ELF-1 (cell line): ENCODE measurements around the gene DDX25.
"Not testable (repeated sequence)": the region's sequence is repeated elsewhere in the genome, so short reads cannot be mapped to it uniquely, and the experiment has no call there.

Experiments
- DNase-seq: peaks from one replicate; pipeline ENCODE4 v3.0.0-alpha.2; 2016; ENCODE audit warnings: low read depth, low spot score

The DDX25 gene

GRCh38 chr11:125904678-125905077 is 370 bp downstream of the DDX25 start:
- DNase-seq, result no peak

GRCh38 chr11:125910226-125910849 is 6.0 kb downstream of the DDX25 start:
- no peak for DNase-seq

- not testable (repeated sequence) for DNase-seq
Observed at GRCh38 chr11:125914601-125915000, 10.3 kb downstream of the DDX25 start.

DNA sequence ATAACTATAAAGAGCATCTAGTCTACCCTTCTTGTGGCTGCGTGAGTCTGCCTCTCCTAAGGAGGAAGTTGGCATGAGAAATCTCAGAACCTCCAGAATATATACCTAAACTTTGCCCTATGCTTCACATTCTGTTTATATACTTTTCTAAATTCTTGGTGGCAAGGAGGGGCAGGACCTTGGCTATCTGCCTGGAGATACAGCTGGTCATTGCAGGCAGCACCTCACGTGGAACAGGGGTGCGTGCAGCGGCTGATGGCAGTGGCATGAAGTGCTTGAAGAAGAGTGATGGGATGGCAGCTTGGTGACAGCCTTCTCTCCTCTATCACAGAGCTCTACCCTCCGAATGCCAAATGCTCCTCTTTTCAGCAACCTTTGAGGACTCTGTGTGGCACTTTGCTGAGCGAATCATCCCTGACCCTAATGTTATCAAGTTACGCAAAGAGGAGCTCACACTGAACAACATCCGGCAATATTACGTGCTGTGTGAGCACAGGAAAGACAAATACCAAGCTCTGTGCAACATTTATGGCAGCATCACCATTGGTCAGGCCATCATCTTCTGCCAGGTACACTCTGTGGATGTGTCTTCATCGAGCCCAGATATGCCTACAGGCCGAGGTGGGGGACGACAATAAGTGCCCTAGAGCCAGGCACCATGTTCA is 12.5 kb downstream of the DDX25 start:
- no peak for DNase-seq

DNA sequence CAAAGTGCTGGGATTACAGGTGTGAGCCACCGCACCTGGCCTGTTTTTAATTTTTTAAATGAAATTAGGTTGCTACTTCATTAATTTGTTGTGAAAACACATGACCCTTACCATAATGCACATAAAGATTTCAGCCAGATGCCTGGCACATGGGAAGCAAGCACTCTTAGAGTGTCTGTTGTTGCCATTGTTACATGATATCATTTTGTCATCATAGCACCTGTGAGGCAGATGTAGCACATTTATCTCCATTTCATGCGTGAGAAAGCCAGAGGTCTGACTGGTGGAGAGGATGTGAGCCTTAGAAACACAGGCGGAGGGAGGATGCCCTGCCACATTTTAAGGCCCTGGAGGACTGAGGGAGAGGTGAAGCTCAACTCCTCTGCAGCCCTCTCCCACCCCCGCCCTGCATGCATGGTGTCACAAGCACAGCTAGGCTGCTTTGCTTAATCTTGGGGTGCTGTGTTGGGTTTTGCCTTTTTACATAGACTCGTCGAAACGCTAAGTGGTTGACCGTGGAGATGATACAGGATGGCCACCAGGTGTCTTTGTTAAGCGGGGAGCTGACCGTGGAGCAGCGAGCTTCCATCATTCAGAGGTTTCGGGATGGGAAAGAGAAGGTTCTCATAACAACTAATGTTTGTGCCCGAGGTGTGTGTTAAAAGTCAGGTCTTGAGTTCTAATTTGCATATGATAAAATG is 14.0 kb downstream of the DDX25 start:
- DNase-seq, result no peak

DNA sequence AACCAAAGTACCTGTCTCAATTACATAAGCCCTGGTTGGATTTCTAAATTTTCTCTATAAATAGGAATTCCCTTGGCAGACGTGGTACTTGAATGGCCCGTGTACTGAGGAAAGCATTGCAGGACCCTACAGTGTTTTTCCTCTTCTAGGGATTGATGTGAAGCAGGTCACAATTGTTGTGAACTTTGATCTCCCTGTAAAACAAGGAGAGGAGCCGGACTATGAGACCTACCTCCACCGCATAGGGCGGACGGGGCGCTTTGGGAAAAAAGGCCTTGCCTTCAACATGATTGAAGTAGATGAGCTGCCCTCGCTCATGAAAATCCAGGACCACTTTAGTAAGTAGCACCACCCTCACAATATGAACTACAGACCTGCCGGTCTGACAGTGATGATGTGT is 16.7 kb downstream of the DDX25 start:
- DNase-seq, result no peak

- no peak for DNase-seq
Observed at GRCh38 chr11:125922156-125922555, 17.8 kb downstream of the DDX25 start.

DNA sequence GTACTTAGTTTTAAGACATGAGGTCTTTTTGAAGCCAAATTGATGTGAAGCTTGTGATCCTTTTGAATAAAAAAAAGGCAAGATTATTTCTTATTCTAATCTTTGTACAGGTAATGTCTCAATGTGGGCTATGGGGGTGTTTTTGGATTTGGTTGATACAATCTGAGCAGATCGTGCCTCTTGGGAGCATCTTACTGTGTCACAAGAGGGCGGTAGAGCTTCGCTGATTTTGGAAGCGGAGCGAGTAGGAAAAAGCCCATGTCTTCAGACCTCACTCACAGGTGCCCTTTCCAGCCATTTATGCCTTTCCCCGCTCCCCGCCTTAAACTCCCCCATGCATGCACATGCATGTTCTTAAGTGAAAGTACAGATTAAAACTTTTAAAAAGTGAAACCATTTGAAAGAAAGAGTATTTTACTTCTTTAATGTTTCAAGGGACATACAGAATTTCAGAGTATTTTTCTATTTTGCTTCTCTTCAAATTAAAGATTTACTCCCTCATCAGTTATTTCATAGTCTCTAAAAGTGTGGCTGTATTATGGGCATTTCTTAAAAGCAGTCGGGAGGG is 18.8 kb downstream of the DDX25 start:
- DNase-seq, result peak; percentile 72

DNA sequence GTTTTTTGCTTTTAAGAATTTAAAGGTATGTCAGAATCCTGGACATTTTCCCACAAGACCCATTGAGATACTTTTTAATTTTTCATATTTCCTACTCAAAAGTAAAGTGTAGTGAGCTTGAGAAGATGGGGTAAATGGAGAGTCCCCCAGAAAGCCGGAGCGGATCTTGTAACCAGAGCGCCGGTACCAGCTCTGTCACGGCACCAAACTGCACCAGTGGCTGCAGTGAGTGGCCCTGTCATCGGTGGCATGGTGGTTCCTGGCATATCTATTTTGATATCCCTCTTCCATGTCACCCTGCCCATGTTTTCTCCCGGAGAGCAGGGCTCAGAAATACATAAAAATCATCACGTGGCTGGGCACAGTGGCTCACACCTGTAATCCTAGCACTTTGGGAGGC is 19.3 kb downstream of the DDX25 start:
- no peak for DNase-seq

- DNase-seq, result no peak
Observed at GRCh38 chr11:125924384-125925007, 20.2 kb downstream of the DDX25 start.

- DNase-seq, result no peak
Observed at GRCh38 chr11:125925247-125925740, 21.0 kb downstream of the DDX25 start.

- DNase-seq, result no peak
Observed at GRCh38 chr11:125925804-125926203, 21.5 kb downstream of the DDX25 start.

DNA sequence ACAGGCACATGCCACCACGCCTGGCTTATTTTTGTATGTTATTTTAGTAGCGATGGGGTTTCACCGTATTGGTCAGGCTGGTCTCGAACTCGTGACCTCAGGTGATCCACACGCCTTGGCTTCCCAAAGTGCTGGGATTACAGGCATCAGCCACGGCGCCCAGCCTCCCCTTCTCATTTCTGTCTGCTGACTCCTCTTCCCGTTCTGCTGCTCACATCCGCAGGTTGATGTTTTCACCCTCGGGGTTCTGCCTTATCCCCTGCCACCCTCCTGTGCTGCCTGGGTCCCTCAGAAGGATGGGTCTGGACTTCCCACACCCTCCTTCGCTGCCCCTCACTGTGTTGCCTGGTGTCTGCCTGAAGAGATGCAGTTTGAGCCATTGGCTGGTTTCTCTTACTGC is 22.4 kb downstream of the DDX25 start:
- DNase-seq, result no peak

GRCh38 chr11:125929445-125930075 is 25.3 kb downstream of the DDX25 start:
- DNase-seq, result no peak

DNA sequence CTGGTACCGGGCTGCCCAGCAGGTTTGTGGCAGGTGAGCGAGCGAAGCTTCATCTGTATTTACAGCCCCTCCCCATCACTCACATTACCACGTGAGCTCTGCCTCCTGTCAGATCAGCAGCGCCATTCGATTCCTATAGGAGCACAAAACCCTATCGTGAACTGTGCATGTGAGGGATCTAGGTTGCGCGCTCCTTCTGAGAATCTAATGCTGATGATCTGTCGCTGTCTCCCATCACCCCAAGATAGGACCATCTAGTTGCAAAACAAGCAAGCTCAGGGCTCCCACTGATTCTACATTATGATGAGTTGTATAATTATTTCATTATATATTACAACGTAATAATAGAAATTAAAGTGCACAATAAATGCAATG is 25.8 kb downstream of the DDX25 start:
- DNase-seq, result no peak

DNA sequence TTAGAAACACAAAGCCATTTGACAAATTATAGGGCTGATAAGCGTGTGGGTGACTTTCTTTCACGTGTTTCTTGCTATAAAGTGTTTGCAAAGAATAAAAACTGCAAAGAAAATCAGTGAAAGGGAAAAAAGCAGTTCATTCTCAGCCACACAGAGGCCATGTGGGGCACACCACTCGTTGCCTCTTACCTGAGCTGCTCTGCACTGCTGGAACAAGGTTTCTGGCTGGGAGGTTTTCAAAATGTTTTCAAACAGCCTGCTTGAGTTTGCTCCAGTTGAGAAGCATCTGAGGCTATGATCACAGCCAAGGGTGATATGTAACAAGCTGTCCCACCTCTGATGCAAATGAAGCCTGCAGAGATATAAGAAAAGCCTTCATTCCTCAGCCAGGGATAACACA is 26.8 kb downstream of the DDX25 start:
- DNase-seq, result no peak

DNA sequence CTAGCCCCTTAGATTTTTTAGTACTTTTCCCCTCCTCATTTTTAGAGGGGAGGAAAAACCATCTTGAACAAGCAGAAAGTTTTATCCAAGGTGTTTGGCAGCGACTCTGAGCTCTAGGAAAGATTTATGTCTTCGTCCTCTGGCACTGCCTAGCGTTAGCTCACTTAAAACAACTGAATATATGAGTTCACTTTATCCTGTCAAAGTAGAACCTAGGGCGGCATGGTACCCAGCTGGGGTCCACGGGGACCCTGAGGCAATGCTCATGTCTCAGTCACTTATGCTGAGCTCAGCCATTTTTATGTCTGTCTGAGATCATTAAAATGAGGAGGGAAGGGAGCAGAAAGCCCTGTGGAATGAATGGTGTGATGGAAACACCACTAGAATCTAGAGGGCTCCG is 27.4 kb downstream of the DDX25 start:
- no peak for DNase-seq

DNA sequence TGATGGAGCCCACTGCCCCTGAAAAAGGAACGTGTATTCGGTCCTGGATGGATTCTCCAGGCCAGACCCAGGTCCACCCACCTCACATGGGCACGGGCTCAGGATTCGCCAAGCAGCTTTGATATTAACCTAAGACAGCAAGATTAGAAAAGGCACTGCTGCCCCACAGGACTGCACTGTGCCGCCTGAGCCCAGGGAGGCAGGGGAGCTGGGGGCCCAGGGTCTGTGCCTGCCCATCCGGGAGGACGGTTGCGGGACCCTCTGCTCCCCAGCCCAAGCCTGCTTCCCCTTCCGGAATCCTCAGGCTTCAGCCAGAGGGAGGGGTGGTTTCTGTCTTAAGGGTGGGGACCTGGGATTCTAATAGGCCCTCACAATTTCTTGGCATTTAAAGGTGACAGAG is 28.0 kb downstream of the DDX25 start:
- DNase-seq, result no peak

DNA sequence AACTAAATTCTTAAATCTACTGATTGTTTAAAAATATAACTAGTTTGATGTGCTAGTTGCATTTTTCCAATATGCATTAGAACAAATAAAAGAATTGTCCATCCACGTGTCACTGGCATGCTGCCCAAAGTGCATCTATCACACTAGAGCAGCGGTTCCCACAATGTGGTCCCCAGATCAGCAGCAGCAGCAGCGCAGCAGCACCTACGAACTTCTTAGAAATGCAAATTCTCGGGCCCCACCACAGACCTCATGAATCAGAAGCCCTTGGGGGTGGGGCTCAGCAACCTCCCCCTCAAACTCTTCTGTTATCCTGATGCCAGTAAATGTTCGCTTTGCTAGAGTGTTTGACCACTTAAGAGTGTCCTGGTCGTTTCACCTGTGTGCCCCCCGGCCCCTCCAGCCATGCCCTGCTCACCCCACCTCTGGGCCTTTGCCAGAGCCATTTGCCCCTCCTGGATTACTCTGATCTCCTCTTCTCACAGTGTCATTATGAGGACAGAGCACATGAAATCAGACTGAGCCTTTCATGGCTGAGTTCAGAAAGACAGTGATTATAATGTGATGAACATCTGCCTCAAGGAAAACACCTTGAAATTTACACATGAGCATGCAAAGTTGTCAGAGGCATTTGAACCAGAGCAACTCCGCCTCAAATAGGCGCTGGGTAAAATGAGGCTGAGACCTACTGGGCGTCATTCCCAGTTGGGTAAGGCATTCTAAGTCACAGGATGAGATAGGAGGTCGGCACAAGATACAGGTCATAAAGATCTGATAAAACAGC is 28.9 kb downstream of the DDX25 start:
- DNase-seq, result no peak

DNA sequence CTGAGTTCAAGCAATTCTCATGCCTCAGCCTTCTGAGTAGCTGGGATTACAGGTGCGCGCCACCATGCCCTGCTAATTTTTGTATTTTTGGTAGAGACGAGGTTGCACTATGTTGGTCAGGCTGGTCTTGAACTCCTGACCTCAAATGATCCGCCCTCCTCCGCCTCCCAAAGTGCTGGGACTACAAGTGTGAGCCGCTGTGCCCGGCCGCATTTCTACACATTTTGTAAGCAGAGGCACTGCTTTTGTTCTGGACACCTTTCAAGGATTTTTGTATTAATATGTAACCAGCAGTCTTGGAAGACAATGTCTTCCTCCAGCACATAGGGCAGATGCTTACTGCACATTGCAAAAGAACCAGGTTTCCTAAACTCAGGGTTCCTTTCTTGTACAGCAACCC is 30.2 kb downstream of the DDX25 start:
- no peak for DNase-seq

DNA sequence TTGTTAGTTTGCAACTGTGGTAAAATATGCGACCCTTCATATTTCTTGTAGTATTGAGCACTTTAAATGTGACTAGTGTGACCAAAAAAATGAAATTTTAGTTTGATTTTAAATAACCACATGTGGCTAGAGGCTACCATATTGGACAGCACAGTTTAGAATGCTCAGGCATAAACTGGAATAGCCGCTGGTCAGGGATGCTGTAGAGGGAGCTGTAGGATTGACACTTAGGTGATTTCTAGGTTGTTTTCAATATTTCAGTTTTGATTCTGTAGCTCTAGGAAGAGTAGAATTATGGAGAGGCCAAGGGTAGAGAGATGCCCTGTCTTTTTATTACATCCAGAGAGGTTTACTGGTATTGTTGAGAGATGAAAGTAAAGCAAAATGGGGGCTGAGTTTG is 30.7 kb downstream of the DDX25 start:
- DNase-seq, result no peak
